Embryonic facial prominence (tissue), 1 donor: ENCODE results near the gene ABHD6.
A peak's percentile ranks its signal among the peaks of the same experiment; 100 is the strongest.
"Not testable (repeated sequence)": the region's sequence is repeated elsewhere in the genome, so short reads cannot be mapped to it uniquely, and the experiment has no call there.

Experiments
- DNase-seq: peaks from one replicate; pipeline ENCODE4 v3.0.0-alpha.2; 2016; ENCODE audit errors: extremely low spot score

ABHD6 gene

DNA sequence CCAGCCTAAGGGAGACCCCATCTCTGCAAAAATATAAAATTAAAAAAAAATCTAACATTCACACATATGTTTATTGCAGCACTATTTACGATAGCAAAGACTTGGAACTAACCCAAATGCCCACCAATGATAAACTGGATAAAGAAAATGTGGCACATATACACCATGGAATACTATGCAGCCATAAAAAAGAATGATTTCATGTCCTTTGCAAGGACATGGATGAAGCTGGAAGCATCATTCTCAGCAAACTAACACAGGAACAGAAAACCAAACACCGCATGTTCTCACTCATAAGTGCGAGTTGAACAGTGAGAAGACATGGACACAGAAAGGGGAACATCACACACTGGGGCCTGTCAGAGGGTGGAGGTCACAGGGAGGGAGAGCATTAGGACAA lies 35.8 kb downstream of the ABHD6 start:
- DNase-seq = not testable (repeated sequence)

DNA sequence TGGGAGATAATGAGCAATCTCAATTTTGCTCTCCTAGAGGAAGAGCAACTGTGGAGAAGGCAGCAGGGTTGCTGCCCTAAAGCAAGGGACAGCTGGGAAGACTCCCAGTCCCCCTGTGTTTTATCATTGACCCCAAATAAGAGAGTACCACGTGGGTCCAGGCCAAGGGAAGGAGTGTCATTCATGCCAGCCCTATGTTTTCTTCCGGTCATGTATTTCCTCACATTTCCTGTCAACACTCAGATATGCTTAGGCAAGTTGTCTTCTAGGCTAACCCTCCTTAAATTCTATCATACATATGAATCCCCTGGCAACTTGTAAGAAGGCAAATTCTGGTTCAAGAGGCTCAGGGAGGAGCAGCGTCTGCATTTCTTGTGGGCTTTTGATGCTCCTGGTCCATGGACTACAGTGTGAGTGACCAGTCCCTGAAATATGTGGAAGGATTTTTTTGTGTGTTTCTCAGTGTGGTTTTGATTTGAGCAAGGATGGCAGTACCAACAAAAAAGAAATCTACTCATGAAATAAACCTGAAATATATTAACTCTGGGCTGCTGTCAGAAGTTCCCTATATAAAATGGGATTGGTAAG lies 36.5 kb downstream of the ABHD6 start:
- DNase-seq = no peak

DNA sequence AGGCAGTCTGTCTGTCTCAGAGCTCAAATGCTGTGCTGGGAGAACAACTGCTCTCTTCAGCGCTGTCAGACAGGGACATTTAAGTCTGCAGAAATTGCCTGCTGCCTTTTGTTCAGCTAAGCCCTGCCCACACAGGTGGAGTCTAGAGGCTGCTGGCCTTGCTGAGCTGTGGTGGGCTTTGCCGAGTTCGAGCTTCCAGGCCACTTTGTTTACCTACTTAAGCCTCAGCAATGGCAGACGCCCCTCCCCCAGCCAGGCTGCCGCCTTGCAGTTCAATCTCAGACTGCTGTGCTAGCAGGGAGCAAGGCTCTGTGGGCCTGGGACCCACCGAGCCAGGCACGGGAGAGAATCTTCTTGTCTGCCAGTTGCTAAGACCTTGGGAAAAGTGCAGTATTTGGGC lies 43.5 kb downstream of the ABHD6 start:
- no peak for DNase-seq

DNA sequence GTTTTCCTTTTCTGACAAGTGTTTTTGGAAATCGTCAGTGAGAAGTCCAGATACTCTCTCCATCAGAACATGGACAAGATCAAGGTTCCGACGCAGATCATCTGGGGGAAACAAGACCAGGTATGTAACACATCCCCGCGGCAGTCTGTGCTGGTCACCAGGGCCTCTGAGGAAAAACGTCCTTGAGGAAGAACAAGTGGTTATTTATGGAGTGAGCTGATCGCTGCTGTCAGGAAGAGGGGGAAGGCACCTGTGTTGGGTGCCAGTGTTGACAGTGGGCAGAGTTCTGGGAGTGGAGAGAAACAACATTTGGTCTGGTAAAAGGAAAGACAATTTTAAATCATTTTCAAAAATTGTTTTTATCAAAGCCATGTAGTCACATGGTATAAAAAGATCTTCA lies 47.7 kb downstream of the ABHD6 start:
- no peak for DNase-seq

DNA sequence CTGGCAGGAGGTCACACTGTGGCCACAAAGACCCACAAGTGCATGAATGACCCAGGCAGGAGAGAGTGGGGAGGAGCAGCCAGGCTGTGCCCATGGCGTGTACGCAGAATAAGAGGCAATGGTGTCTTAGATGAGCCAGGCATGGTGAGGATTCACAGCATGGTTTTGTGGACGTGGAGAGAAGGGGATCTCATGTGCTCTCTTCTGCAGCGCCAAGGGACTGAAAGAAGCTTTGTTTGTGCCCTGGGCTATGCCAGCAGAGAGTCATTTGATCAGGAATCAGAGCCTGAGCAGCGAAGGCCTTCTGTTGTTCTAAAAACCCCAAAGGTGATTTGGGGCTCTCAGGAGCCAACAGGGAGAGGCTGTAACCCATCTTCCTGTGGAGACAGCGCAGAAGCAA lies 49.8 kb downstream of the ABHD6 start:
- DNase-seq = no peak

DNA sequence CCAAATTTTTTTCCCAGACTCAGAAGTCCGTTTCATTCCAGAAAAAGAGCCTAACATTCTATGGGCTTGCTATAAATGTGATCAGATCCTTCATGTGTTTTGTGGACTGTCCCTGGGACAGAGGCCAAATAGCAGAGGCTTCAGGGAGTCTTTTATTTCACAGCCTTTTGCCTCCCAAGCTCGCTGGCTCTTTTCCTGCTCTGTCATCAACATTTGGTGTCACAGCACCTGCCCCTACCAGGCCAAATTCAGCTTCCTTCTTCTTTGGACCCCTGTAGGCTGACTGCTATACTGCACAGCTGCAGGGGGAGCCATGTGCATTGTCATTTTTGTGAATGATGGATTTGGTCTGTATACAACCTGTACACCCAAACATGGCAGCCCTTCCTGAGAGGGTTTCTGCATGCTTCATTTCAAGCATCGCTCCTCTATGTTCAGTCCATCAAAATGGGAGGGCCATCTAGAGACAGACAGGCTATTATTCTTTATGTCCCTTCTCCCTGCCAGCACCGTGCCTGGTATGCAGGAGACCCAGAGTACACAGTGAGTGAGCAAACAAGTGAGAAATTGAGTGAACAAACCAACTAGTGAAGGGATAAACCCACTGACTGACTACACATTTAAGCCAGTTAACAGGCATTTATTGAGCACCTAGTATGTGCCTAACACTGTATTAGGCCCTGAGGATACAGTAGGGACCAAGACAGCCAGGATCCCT lies 50.6 kb downstream of the ABHD6 start:
- no peak for DNase-seq

DNA sequence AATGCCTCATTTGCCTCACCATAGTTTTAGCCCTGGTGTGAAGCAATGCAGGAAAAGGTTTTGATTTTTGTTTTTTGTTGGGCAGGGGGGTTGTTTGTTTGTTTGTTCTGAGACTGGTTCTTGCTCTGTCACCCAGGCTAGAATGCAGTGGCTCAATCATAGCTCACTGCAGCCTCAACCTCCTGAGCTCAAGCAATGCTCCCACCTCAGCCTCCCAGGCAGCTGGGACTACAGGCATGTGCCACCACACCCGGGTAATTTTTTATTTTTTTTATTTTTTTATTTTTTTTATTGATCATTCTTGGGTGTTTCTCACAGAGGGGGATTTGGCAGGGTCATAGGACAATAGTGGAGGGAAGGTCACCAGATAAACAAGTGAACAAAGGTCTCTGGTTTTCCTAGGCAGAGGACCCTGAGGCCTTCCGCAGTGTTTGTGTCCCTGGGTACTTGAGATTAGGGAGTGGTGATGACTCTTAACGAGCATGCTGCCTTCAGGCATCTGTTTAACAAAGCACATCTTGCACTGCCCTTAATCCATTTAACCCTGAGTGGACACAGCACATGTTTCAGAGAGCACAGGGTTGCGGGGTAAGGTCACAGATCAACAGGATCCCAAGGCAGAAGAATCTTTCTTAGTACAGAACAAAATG lies 51.5 kb downstream of the ABHD6 start:
- DNase-seq = not testable (repeated sequence)

DNA sequence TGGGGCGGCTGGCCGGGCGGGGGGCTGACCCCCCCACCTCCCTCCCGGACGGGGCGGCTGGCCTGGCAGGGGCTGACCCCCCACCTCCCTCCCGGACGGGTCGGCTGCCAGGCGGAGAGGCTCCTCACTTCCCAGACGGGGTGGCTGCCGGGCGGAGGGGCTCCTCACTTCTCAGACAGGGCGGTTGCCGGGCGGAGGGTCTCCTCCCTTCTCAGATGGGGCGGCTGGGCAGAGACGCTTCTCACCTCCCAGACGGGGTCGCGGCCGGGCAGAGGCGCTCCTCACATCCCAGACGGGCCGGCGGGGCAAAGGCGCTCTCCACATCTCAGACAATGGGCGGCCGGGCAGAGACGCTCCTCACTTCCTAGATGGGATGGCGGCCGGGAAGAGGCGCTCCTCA lies 52.9 kb downstream of the ABHD6 start:
- DNase-seq = not testable (repeated sequence)

DNA sequence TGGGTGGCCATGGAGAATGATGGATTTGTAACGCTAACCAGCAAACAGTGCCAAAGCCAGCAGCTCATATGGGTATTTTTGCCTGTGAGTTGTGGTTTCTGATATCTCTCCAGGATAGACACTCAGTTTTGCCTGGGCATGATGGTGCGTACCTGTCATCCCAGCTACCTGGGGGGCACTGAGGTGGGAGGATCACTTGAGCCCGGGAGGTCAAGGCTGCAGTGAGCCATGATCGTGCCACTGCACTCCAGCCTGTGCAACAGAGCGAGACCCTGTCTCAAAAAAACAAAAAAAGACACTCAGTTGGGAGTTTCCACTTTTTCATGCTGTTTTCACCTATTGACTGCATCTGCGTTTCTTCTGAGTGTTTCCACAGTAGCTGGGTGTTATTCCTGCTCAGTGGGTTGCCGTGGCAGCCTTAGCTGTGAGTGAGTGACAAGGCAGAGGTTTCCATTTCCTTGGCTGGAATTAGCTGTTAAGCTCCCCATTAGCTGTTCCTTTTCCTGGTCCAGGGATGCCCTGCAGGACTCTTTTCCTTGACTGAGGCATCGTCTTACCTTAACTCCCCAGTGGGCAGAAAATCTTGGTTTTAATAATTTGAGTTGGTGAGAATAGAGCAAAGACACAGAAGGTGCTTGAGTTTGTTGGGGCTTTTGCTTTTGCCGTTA lies 54.2 kb downstream of the ABHD6 start:
- DNase-seq = no peak

DNA sequence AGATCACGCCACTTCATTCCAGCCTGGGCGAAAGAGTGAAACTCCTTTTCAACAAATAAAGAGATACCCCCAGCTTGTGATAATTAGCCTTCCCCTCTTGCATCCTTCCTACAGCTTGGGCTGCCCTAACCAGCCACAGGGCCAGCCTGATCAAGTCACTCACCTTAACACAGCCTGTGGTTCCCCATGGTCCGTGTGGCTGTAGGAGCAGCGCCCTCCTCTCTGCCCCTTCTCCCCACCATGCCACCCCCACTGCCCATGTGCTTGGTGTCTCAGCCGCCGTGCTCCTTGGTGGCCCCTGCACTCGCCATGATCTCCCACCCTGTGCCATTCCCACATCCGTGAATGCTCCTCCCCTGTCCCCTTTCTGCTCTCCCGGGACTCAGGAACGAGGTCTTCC lies 55.3 kb downstream of the ABHD6 start:
- no peak for DNase-seq

DNA sequence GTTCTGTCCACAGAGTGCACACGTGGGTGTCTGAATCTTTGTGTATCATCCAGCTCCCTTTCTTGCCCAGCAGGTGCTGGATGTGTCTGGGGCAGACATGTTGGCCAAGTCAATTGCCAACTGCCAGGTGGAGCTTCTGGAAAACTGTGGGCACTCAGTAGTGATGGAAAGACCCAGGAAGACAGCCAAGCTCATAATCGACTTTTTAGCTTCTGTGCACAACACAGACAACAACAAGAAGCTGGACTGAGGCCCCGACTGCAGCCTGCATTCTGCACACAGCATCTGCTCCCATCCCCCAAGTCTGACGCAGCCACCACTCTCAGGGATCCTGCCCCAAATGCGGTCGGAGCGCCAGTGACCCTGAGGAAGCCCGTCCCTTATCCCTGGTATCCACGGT lies 55.9 kb downstream of the ABHD6 start:
- DNase-seq = no peak

DNA sequence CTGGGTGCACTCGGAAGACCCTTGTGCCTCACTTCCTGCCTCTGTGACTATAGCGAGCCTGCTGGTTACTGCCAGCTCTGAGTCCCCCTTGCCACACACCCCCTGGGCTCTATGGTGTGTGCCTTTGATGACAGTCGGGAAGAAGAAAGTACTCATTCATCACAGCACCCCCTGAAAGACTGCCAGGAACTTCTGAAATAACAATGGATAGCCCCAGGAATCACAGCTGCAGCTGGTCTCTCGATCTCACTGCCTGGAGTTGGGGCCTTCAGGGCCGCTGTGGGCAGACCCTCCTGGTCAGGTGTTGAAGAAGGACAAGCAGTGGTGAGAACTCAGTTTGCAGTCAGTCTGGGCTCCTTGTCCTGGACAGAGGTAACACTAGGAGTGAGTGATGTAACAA lies 58.7 kb downstream of the ABHD6 start:
- DNase-seq = no peak

DNA sequence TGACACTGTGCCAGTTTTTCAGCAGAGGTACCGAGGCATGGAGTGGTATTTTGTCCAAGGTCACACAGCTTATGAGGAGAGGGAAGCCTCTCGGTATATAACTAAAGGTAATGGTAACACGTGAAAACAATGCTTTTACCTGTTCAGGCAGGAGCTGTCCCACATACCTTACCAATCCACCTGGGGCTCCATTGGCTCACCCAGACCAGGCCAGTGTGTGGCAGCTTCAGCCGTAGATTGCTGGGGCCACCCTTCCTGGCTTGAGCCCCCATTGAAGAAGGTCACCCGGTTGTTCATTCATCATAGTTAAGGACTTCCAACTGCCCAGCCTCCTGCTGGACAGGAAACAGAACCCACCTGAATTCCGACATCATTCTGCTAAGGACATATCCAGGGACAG lies 59.3 kb downstream of the ABHD6 start:
- no peak for DNase-seq

DNA sequence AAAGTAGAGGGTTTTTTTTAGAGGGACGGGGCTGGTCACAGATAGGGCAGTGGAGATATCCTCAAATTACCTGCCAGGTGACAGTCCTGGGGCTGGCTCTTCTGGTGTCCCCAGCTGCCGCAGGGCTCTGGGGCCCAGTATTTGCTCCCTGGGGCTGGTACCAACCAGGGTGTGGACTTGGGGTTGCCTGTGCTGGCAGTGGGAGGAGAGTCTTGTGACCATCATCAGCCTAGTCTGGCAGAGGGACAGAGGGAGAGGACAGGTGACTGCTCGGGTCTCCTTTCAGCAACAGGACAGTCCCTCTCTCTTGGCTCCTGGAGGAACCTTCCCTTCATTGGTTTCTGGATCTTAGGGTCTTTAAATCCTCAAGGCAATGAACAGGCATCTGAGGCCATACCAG lies 60.6 kb downstream of the ABHD6 start:
- DNase-seq = no peak

DNA sequence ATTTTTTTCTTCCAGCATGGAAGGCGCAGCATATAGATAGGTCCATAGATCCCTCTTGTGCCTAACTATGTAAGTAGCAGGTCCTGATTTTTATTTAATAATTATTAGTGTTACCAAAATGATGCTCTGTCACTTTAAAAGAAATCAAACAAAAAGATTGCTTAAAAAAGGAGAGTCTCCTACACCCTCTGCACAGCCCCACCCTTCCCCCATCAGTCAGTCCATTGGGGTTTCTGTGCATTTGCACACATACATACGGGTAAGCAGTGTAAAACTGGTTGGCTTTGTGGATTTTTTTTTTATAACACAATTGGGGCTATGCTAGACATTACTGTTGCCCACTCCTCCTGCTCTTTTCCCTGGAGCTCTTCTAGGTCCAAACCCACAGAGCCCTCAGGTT lies 61.5 kb downstream of the ABHD6 start:
- DNase-seq = no peak

DNA sequence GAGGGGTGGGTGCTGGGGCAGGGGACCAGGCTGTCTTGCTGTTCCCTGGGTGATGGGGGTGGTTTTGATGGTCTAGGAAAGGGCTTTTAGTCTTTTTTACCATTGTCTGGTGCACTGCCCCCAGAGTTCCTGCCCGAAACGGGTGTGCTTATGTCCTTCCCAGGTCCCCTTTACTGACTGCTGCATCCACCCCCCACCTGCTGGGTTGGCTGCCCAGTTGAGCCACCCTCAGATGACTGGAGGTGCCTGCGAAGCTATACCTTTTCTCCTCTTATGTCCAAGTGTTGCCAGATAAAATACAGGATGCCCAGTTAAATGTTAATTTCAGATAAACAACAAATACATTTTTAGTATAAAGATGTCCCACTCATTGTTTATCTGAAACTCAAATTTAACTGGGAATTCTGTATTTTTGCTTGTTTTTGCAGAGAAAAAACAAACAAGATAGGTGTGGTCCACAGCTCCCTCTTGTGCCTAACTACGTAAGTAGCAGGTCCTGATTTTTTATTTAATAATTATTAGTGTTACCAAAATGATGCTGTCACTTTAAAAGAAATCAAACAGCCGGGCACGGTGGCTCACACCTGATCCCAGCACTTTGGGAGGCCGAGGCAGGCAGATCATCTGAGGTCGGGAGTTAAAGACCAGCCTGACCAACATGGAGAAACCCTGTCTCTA lies 62.4 kb downstream of the ABHD6 start:
- no peak for DNase-seq

DNA sequence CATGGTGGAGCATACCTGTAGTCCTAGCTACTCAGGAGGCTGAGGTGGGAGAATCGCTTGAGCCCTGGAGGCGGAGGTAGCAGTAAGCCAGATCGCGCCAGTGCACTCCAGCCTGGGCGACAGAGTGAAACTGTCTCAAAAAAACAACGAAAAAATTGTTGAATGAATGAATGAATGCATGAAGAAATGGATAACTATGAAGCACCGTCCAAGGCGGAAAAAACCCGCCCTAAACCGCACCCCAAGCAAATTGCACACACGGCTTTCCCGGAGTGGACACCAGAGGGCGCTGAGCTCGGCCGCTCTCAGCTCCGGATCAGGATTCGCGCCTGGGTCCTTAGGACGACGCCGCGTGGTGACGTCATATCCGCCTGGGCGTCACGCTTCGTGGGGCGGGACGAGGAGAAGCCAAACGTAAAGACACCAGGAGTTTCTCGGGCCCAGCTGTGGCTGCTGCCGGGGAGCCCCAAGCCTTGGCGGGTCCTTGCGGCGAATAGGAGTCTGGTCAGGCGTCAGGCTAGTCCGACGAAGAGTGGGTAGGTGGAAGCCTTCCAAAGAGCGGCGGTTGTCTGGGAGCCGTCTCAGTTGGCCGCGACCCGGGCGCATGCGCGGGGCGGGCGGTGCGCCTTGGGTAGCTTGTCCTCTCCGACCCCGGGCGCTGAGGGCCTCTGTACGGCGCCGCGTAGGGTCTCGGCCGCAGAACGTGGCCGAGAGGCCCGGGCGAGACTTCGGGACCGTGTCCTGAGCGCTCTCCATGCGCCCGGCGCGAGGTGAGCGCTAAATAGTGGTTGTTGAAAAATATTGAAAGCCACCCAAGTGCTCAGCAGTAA lies 68.5 kb downstream of the ABHD6 start, which contains the start of the genes HTD2 and RPP14:
Gene HTD2 (plus strand): TSS at position 639 of the 830 bp plus-strand sequence. CDS start 11,094 bp downstream, outside the sequence.
Gene RPP14 (plus strand): TSS at position 364 of the 830 bp plus-strand sequence. CDS start 4,085 bp downstream, outside the sequence.
- DNase-seq = peak; percentile 92

DNA sequence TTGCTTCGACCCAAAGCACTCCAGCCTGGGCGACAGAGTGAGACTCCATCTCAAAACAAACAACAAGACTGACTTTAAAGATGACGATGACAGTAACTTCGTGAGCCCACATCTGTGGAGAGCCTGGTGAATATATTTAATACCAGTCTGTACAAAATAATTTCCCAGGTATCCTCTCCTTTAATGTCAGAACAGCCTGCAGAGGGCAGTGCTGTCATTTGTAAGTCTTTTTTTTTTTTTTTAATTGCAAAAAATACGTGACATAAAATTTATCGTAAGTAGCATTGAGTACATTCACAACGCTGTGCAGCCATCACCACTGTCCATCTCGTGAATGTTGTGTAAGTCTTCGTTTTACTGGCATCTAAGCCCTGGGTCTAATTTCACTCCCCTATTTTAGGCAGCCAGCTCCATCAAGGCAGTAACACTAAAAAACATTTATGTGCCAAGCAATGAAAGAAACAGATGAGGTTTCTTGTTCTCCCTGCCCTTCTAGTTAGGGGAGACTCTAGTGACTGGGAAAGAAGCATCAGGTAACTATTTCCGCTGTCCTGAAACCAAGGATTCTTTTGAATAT lies 70.1 kb downstream of the ABHD6 start:
- no peak for DNase-seq

DNA sequence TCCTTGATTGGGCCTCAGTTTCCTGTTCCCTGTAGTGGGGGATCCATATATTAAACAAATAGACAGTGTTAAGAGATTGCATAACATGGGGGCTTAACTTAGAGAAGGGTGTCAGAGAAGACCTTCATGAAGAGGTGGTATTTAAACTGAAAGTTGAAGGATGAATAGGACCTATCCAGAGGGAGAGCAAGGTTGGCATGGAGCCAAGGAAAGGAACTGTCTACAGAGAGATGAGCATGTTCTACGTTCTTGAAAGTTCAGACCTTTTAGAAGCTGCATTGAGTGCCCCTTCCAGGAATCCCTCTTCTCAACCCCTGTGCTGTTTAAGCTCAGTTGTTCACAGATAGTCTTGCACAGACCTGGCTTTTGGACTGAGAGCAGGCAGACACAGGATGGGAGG lies 71.1 kb downstream of the ABHD6 start:
- no peak for DNase-seq

DNA sequence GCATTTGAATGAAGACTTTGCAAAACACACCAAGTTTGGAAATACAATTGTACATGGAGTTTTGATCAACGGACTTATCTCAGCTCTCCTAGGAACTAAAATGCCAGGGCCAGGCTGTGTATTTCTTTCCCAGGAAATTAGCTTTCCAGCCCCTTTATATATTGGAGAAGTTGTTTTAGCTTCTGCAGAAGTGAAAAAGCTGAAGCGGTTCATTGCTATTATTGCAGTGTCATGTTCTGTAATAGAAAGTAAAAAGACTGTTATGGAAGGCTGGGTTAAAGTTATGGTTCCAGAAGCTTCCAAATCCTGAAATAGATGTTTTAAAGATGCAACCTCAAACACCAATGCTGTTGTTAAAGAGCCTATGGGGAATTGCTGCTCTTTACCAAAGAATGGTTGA lies 80.2 kb downstream of the ABHD6 start:
- no peak for DNase-seq

DNA sequence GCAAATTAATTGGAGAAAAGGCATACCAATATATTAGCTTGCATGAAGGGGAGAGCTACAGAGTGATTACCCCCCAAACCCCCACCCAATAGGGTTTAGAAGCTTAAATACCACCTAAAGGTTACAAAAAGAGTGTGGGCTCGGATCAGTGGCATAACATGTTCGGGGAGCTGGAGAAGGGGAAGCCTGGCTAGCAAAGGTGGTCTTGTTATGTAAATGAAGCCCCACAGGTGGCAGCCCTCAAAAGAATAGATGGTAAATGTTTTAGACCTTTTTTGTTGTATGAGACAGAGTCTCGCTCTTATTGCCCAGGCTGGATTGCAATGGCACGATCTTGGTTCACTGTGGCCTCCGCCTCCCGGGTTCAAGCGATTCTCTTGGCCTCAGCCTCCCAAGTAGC lies 84.2 kb downstream of the ABHD6 start:
- no peak for DNase-seq
